ENCODE data around the gene PRICKLE2. TPM values are rescaled to one million over a fixed set of nuclear protein-coding genes. Genes with fewer than 3 reads are reported as not detected.
A peak's percentile ranks its signal among the peaks of the same experiment; 100 is the strongest.

The PRICKLE2 gene
- total and polyA plus RNA-seq, 2 donors: 1.0 to 1.2 TPM

- DNase-seq (ENCODE audit: low read depth in 6 of 9, low spot score in 9 of 9): peak in 2 of 9 donors; percentile 4 to 6
- H3K27ac ChIP-seq (ENCODE audit: low read depth in 1 of 2, low read length in 1 of 2): peak overlapping the region in 1 of 2 donors; percentile 32
- no peaks in the 10 kb centered on the region for H3K27me3 ChIP-seq (ENCODE audit: control insufficient read depth in 2 of 2, insufficient read depth in 1 of 2, low read length in 1 of 2)
- H3K9me3 ChIP-seq (ENCODE audit: control insufficient read depth in 2 of 2, insufficient read depth in 1 of 2, low read length in 1 of 2): no peaks in the 10 kb centered on the region
- no peak overlapping the region for H3K4me3 ChIP-seq (ENCODE audit: low read length in 2 of 2)
- H3K4me1 ChIP-seq (ENCODE audit: control insufficient read depth in 2 of 2, insufficient read depth in 2 of 2, low read length in 2 of 2): no peaks in the 10 kb centered on the region
- H3K36me3 ChIP-seq (ENCODE audit: control insufficient read depth in 2 of 2, insufficient read depth in 2 of 2, low read length in 1 of 2): no peaks in the 10 kb centered on the region
- WGBS: 83% methylated on average over 9 of the region's 9 CpGs
Observed at GRCh38 chr3:64187065-64187959, 38.0 kb downstream of the PRICKLE2 start.

DNA sequence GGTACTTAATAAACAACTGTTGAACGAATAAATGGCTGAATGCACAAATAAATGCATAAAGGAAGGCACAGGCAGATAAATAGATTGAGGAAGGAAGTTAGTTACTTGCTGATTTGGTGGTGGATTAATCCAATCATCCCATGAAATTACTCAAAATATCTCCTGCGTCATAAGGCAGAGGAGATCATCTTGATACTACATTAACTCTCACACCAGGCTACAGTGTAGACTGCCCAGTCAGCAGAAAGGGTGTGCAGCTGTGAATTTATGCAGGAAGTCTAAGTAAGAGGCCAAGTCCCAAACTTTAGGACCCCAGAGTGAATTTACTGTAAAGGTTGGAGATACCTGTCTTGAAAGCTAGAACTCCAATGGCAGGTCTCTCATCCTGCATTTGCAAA is 38.6 kb downstream of the PRICKLE2 start:
- peak overlapping the region in 1 of 2 donors; percentile 32 for H3K27ac ChIP-seq (ENCODE audit: low read depth in 1 of 2, low read length in 1 of 2)
- H3K4me3 ChIP-seq (ENCODE audit: low read length in 2 of 2): no peak overlapping the region
- H3K4me1 ChIP-seq (ENCODE audit: control insufficient read depth in 2 of 2, insufficient read depth in 2 of 2, low read length in 2 of 2): no peaks in the 10 kb centered on the region
- no peak for DNase-seq (ENCODE audit: low read depth in 6 of 9, low spot score in 9 of 9)
- H3K9me3 ChIP-seq (ENCODE audit: control insufficient read depth in 2 of 2, insufficient read depth in 1 of 2, low read length in 1 of 2): no peaks in the 10 kb centered on the region
- no peaks in the 10 kb centered on the region for H3K36me3 ChIP-seq (ENCODE audit: control insufficient read depth in 2 of 2, insufficient read depth in 2 of 2, low read length in 1 of 2)
- 88% methylated on average over 2 of the region's 2 CpGs for WGBS
- H3K27me3 ChIP-seq (ENCODE audit: control insufficient read depth in 2 of 2, insufficient read depth in 1 of 2, low read length in 1 of 2): no peaks in the 10 kb centered on the region

- H3K27me3 ChIP-seq (ENCODE audit: control insufficient read depth in 2 of 2, insufficient read depth in 1 of 2, low read length in 1 of 2): no peaks in the 10 kb centered on the region
- no peak for DNase-seq (ENCODE audit: low read depth in 6 of 9, low spot score in 9 of 9)
Observed at GRCh38 chr3:64185436-64185835, 39.8 kb downstream of the PRICKLE2 start.

GRCh38 chr3:64184621-64185020 is 40.6 kb downstream of the PRICKLE2 start:
- Histone ChIP-seq H3K27me3 (ENCODE audit: control insufficient read depth in 2 of 2, insufficient read depth in 1 of 2, low read length in 1 of 2) (no peaks in the 10 kb centered on the region), H3K4me1 (ENCODE audit: control insufficient read depth in 2 of 2, insufficient read depth in 2 of 2, low read length in 2 of 2) (no peaks in the 10 kb centered on the region), H3K27ac (ENCODE audit: low read depth in 1 of 2, low read length in 1 of 2) (no peak overlapping the region), H3K36me3 (ENCODE audit: control insufficient read depth in 2 of 2, insufficient read depth in 2 of 2, low read length in 1 of 2) (no peaks in the 10 kb centered on the region), H3K9me3 (ENCODE audit: control insufficient read depth in 2 of 2, insufficient read depth in 1 of 2, low read length in 1 of 2) (no peaks in the 10 kb centered on the region), H3K4me3 (ENCODE audit: low read length in 2 of 2) (no peak overlapping the region)
- DNase-seq (ENCODE audit: low read depth in 6 of 9, low spot score in 9 of 9): no peak
- 95% methylated on average over 3 of the region's 3 CpGs for WGBS

More at GRCh38 chr3:64185436-64185835, 39.8 kb downstream of the PRICKLE2 start:
- WGBS: 92% methylated on average over 2 of the region's 2 CpGs
- no peaks in the 10 kb centered on the region for H3K9me3 ChIP-seq (ENCODE audit: control insufficient read depth in 2 of 2, insufficient read depth in 1 of 2, low read length in 1 of 2)
- H3K36me3 ChIP-seq (ENCODE audit: control insufficient read depth in 2 of 2, insufficient read depth in 2 of 2, low read length in 1 of 2): no peaks in the 10 kb centered on the region
- no peak overlapping the region for H3K27ac ChIP-seq (ENCODE audit: low read depth in 1 of 2, low read length in 1 of 2)
- H3K4me3 ChIP-seq (ENCODE audit: low read length in 2 of 2): no peak overlapping the region
- no peaks in the 10 kb centered on the region for H3K4me1 ChIP-seq (ENCODE audit: control insufficient read depth in 2 of 2, insufficient read depth in 2 of 2, low read length in 2 of 2)

DNA sequence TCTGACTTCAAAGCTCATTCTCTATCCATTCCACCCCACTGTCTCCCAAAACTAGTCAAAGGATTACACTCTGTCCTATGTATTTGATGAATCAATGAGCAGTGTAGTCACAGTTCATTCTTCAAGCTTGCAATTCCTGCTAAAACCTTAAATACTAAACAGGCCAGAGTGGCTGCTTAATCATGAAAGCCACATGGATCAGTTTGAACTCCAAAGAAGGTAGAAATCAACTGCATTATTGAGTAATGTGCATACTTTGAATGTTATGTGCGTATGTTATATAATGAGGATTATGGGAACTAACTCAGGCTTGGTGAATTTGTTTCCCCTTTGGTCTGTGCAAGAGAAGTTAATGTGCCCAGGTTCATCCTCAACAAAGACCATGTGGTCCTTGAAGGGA is 45.4 kb downstream of the PRICKLE2 start:
- Histone ChIP-seq H3K27ac (ENCODE audit: low read depth in 1 of 2, low read length in 1 of 2) (no peak overlapping the region), H3K4me3 (ENCODE audit: low read length in 2 of 2) (no peak overlapping the region), H3K36me3 (ENCODE audit: control insufficient read depth in 2 of 2, insufficient read depth in 2 of 2, low read length in 1 of 2) (no peaks in the 10 kb centered on the region), H3K27me3 (ENCODE audit: control insufficient read depth in 2 of 2, insufficient read depth in 1 of 2, low read length in 1 of 2) (no peaks in the 10 kb centered on the region), H3K9me3 (ENCODE audit: control insufficient read depth in 2 of 2, insufficient read depth in 1 of 2, low read length in 1 of 2) (no peaks in the 10 kb centered on the region), H3K4me1 (ENCODE audit: control insufficient read depth in 2 of 2, insufficient read depth in 2 of 2, low read length in 2 of 2) (no peaks in the 10 kb centered on the region)
- 99% methylated on average over 1 of the region's 1 CpG for WGBS
- no peak for DNase-seq (ENCODE audit: low read depth in 6 of 9, low spot score in 9 of 9)

DNA sequence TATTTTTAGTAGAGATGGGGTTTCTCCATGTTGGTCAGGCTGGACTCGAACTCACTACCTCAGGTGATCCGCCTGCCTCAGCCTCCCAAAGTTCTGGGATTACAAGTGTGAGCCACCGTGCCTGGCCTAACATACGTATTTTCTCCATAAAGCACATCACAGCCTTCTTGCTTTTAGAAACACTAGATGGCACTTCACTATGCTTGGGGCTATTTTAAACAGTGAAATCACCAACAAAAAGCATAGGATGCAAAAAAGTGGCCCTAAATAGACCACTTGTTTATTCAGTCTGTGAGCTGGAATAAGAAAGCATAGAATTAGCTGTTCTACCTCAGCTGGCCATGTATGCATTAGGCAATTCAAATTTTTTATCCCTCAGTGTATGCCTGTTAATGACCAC is 46.0 kb downstream of the PRICKLE2 start:
- H3K27me3 ChIP-seq (ENCODE audit: control insufficient read depth in 2 of 2, insufficient read depth in 1 of 2, low read length in 1 of 2): no peaks in the 10 kb centered on the region
- no peak for DNase-seq (ENCODE audit: low read depth in 6 of 9, low spot score in 9 of 9)
- no peaks in the 10 kb centered on the region for H3K4me1 ChIP-seq (ENCODE audit: control insufficient read depth in 2 of 2, insufficient read depth in 2 of 2, low read length in 2 of 2)
- H3K27ac ChIP-seq (ENCODE audit: low read depth in 1 of 2, low read length in 1 of 2): no peak overlapping the region
- no peaks in the 10 kb centered on the region for H3K9me3 ChIP-seq (ENCODE audit: control insufficient read depth in 2 of 2, insufficient read depth in 1 of 2, low read length in 1 of 2)
- H3K36me3 ChIP-seq (ENCODE audit: control insufficient read depth in 2 of 2, insufficient read depth in 2 of 2, low read length in 1 of 2): no peaks in the 10 kb centered on the region
- H3K4me3 ChIP-seq (ENCODE audit: low read length in 2 of 2): no peak overlapping the region
- 96% methylated on average over 4 of the region's 4 CpGs for WGBS

DNA sequence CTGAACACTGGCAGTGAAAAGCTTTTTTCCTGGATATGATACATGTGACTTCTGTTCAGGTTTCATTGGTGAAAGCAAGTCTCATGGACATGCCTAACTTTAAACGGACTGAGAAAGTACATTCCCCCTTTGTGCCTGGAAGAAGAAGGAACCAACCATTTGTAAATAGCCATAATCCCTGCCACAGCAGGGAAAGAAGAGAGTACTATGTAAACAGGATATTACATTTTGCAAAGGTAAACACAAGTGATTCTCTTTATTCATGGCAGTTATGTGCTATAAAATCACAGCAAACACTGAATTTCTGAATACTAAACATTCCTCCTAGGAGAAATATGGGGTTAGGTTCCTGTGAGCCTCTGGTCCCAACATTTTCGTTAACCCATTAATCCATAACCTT is 46.8 kb downstream of the PRICKLE2 start:
- Histone ChIP-seq H3K4me1 (ENCODE audit: control insufficient read depth in 2 of 2, insufficient read depth in 2 of 2, low read length in 2 of 2) (no peaks in the 10 kb centered on the region), H3K9me3 (ENCODE audit: control insufficient read depth in 2 of 2, insufficient read depth in 1 of 2, low read length in 1 of 2) (no peaks in the 10 kb centered on the region), H3K36me3 (ENCODE audit: control insufficient read depth in 2 of 2, insufficient read depth in 2 of 2, low read length in 1 of 2) (no peaks in the 10 kb centered on the region), H3K27me3 (ENCODE audit: control insufficient read depth in 2 of 2, insufficient read depth in 1 of 2, low read length in 1 of 2) (no peaks in the 10 kb centered on the region), H3K4me3 (ENCODE audit: low read length in 2 of 2) (no peak overlapping the region), H3K27ac (ENCODE audit: low read depth in 1 of 2, low read length in 1 of 2) (no peak overlapping the region)
- DNase-seq (ENCODE audit: low read depth in 6 of 9, low spot score in 9 of 9): no peak
- WGBS: 90% methylated on average over 2 of the region's 2 CpGs

DNA sequence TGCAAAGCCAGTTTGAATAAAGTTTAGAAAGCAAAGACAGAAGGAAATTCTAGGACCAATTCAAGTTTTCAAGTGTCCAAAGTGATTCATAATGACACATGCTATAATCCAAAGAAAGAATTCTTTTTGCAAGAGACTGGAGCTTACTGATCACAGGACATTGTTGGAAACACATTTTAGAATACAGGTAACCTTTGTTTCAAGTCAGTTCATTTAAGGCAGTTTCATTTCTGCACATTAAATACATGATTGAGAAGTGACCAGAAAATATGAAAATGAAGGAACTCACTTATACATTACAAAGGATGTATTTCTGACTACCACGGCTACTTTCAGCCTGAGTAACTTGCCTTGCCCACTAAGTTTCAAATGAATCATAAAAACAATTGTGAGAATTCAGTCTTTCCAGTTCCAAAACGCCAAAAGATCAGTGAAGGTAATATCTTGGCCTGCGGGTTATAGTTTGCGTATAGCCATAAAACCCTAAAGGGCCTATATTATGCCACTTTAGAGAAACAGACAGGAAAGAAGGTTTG is 48.7 kb downstream of the PRICKLE2 start:
- no peak overlapping the region for H3K4me3 ChIP-seq (ENCODE audit: low read length in 2 of 2)
- H3K27ac ChIP-seq (ENCODE audit: low read depth in 1 of 2, low read length in 1 of 2): no peak overlapping the region
- H3K9me3 ChIP-seq (ENCODE audit: control insufficient read depth in 2 of 2, insufficient read depth in 1 of 2, low read length in 1 of 2): no peaks in the 10 kb centered on the region
- no peaks in the 10 kb centered on the region for H3K27me3 ChIP-seq (ENCODE audit: control insufficient read depth in 2 of 2, insufficient read depth in 1 of 2, low read length in 1 of 2)
- no peaks in the 10 kb centered on the region for H3K36me3 ChIP-seq (ENCODE audit: control insufficient read depth in 2 of 2, insufficient read depth in 2 of 2, low read length in 1 of 2)
- no peaks in the 10 kb centered on the region for H3K4me1 ChIP-seq (ENCODE audit: control insufficient read depth in 2 of 2, insufficient read depth in 2 of 2, low read length in 2 of 2)
- WGBS: 93% methylated on average over 4 of the region's 4 CpGs
- no peak for DNase-seq (ENCODE audit: low read depth in 6 of 9, low spot score in 9 of 9)

GRCh38 chr3:64174328-64174727 is 50.9 kb downstream of the PRICKLE2 start:
- Histone ChIP-seq H3K36me3 (ENCODE audit: control insufficient read depth in 2 of 2, insufficient read depth in 2 of 2, low read length in 1 of 2) (no peaks in the 10 kb centered on the region), H3K27ac (ENCODE audit: low read depth in 1 of 2, low read length in 1 of 2) (no peak overlapping the region), H3K9me3 (ENCODE audit: control insufficient read depth in 2 of 2, insufficient read depth in 1 of 2, low read length in 1 of 2) (no peaks in the 10 kb centered on the region), H3K4me1 (ENCODE audit: control insufficient read depth in 2 of 2, insufficient read depth in 2 of 2, low read length in 2 of 2) (no peaks in the 10 kb centered on the region), H3K4me3 (ENCODE audit: low read length in 2 of 2) (no peak overlapping the region), H3K27me3 (ENCODE audit: control insufficient read depth in 2 of 2, insufficient read depth in 1 of 2, low read length in 1 of 2) (no peaks in the 10 kb centered on the region)
- 88% methylated on average over 6 of the region's 6 CpGs for WGBS
- no peak for DNase-seq (ENCODE audit: low read depth in 6 of 9, low spot score in 9 of 9)
